A549 (cell line): ENCODE measurements around the gene PNKP.

ENCODE experiments used
- FOSL2 ChIP-seq, 2 experiments: fragments of 450-650 bp in 1 of 2; fragments of >200 bp in 1 of 2; sonication (Bioruptor Twin) in 1 of 2; formaldehyde crosslinking; IDR thresholded peaks; 2 replicates each; pipeline versions ENCODE4 v1.5.0 to v1.6.1; 2016 to 2020; ENCODE audit warnings: mild to moderate bottlenecking in 1 of 2, moderate library complexity in 1 of 2
- RAD21 ChIP-seq, 2 experiments: fragments of >200 bp in 1 of 2; sonication (Bioruptor Twin) in 1 of 2; formaldehyde crosslinking in 1 of 2; IDR thresholded peaks in 1 of 2; conservative IDR thresholded peaks in 1 of 2; 2 replicates in 1 of 2; 3 replicates in 1 of 2; pipeline ENCODE4 v1.6.1; 2012 to 2018; ENCODE audit warnings: inconsistent platforms in 1 of 2
- SMC3 ChIP-seq: fragments of >200 bp; sonication (Bioruptor Twin); formaldehyde crosslinking; IDR thresholded peaks from 3 replicates; pipeline ENCODE4 v1.6.1; 2018; ENCODE audit warnings: inconsistent platforms
- SREBF2 ChIP-seq: fragments of 450-650 bp; IDR thresholded peaks from 2 replicates; pipeline ENCODE4 v1.6.1; 2014; ENCODE audit warnings: mild to moderate bottlenecking, moderate library complexity
- TF ChIP-seq, protein P1 (sequence below): fragments of 200-600 bp; sonication (generic); IDR thresholded peaks from 2 replicates; pipeline ENCODE4 v1.6.1; 2016; ENCODE audit warnings: antibody characterized with exemption, mild to moderate bottlenecking, moderate library complexity
- TF ChIP-seq, protein P2 (sequence below): fragments of >200 bp; sonication (Bioruptor Twin); formaldehyde crosslinking; IDR thresholded peaks from 3 replicates; pipeline ENCODE4 v1.5.1; 2016
- TF ChIP-seq, protein P3 (sequence below): IDR thresholded peaks from 2 replicates; pipeline ENCODE4 v1.6.1; 2012

DNA sequence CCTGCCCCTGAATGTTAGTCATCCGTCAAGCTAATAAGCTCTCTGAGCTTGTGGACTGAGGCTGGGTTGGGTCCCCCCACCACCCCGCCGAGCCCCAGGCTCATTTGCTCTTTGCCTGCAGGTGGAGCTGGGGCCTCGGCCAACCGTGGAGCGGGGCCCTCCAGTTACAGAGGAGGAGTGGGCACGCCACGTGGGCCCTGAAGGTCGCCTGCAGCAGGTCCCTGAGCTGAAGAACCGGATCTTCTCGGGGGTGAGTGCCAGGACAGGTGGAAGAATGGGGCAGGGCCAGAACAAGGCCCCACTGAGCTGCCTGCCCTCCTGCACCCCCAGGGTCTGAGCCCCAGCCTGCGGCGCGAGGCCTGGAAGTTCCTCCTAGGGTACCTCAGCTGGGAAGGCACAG, 15.3 kb upstream of the PNKP start:
- TF ChIP-seq FOSL2 (IDR thresholded peaks at IDR 0.05): no peak
- no peak for TF ChIP-seq FOSL2 (CRISPR knock-in tag; IDR thresholded peaks at IDR 0.05)
- TF ChIP-seq RAD21 (conservative IDR thresholded peaks at IDR 0.05 in 1 of 2, IDR thresholded peaks at IDR 0.05 in 1 of 2): no peak
- TF ChIP-seq SMC3: no peak
- no peak for TF ChIP-seq SREBF2
- TF ChIP-seq, protein P1, sequence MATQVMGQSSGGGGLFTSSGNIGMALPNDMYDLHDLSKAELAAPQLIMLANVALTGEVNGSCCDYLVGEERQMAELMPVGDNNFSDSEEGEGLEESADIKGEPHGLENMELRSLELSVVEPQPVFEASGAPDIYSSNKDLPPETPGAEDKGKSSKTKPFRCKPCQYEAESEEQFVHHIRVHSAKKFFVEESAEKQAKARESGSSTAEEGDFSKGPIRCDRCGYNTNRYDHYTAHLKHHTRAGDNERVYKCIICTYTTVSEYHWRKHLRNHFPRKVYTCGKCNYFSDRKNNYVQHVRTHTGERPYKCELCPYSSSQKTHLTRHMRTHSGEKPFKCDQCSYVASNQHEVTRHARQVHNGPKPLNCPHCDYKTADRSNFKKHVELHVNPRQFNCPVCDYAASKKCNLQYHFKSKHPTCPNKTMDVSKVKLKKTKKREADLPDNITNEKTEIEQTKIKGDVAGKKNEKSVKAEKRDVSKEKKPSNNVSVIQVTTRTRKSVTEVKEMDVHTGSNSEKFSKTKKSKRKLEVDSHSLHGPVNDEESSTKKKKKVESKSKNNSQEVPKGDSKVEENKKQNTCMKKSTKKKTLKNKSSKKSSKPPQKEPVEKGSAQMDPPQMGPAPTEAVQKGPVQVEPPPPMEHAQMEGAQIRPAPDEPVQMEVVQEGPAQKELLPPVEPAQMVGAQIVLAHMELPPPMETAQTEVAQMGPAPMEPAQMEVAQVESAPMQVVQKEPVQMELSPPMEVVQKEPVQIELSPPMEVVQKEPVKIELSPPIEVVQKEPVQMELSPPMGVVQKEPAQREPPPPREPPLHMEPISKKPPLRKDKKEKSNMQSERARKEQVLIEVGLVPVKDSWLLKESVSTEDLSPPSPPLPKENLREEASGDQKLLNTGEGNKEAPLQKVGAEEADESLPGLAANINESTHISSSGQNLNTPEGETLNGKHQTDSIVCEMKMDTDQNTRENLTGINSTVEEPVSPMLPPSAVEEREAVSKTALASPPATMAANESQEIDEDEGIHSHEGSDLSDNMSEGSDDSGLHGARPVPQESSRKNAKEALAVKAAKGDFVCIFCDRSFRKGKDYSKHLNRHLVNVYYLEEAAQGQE: no peak
- TF ChIP-seq, protein P2, sequence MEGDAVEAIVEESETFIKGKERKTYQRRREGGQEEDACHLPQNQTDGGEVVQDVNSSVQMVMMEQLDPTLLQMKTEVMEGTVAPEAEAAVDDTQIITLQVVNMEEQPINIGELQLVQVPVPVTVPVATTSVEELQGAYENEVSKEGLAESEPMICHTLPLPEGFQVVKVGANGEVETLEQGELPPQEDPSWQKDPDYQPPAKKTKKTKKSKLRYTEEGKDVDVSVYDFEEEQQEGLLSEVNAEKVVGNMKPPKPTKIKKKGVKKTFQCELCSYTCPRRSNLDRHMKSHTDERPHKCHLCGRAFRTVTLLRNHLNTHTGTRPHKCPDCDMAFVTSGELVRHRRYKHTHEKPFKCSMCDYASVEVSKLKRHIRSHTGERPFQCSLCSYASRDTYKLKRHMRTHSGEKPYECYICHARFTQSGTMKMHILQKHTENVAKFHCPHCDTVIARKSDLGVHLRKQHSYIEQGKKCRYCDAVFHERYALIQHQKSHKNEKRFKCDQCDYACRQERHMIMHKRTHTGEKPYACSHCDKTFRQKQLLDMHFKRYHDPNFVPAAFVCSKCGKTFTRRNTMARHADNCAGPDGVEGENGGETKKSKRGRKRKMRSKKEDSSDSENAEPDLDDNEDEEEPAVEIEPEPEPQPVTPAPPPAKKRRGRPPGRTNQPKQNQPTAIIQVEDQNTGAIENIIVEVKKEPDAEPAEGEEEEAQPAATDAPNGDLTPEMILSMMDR: no peak
- TF ChIP-seq, protein P3, sequence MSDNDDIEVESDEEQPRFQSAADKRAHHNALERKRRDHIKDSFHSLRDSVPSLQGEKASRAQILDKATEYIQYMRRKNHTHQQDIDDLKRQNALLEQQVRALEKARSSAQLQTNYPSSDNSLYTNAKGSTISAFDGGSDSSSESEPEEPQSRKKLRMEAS: no peak
